Mononuclear cell (primary cell): ENCODE data around the gene FBXL16. TPM values are rescaled to one million over a fixed set of nuclear protein-coding genes. Genes with fewer than 3 reads are reported as not detected.

ENCODE experiments used
- H3K27me3 ChIP-seq: 2 replicates; pipeline ENCODE4 v1.6.0; 2011; ENCODE audit warnings: low read length, control low read depth; ENCODE audit not compliant: insufficient read depth
- H3K4me1 ChIP-seq: 2 replicates; pipeline ENCODE4 v1.5.1; 2011; ENCODE audit warnings: mild to moderate bottlenecking, low read length, control low read depth; ENCODE audit not compliant: insufficient read depth
- H3K4me3 ChIP-seq: 2 replicates; pipeline ENCODE4 v1.5.1; 2011; ENCODE audit warnings: mild to moderate bottlenecking, low read length, moderate library complexity
- H3K9me3 ChIP-seq: 2 replicates; pipeline ENCODE4 v1.5.1; 2011; ENCODE audit warnings: low read depth, mild to moderate bottlenecking, control low read depth, low read length
- total RNA-seq: library from RNA; depleted of rRNA; stranded (reverse); fragments of >200 nt; gene quantifications from one replicate; pipeline ENCODE4 v1.2.3, GENCODE V29; 2012

Gene FBXL16
- total RNA-seq, 1 donor = 1.7 TPM

DNA sequence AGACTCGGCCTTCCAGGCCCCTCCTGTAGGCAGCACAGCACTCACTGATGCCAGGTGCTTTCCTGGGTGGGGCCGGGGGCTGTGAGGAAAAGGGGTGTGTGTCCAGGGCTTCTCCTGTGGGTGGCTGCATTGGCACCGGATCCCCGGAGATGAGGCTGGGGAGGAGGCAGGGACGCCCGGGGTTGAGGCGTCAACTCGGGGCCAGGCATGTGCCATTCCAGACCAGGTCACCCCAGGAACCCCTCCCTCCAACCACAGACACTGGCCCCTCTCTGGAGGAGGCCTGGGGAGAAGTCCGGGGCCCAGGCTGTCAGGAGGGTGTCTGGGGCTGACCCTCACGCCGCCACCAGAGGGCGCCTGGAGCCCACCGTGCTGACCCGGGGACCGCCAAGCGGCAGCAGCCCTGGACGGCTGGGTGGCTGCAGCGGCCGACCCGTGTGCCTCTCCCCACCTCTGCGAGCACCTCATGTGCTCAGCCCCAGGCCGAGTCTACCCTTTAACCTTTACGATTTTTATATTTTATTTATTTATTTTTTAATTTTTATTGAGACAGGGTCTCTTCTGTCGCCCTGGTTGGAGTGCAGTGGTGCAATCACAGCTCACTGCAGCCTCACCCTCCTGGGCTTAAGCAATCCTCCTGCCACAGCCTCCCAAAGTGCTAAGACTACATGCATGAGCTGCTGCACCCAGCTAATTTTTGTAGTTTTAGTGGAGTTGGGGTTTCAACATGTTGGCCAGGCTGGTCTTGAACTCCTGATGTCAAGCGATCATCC lies 6.1 kb upstream of the FBXL16 start:
- Histone ChIP-seq H3K9me3 (no peaks in the 10 kb centered on the region), H3K4me1 (peaks cover 23% of the 10 kb centered on the region), H3K27me3 (peaks cover 21% of the 10 kb centered on the region), H3K4me3 (no peak overlapping the region)

- no peak overlapping the region for H3K4me3 ChIP-seq
- peaks cover 19% of the 10 kb centered on the region for H3K27me3 ChIP-seq
- peaks cover 20% of the 10 kb centered on the region for H3K4me1 ChIP-seq
- H3K9me3 ChIP-seq = no peaks in the 10 kb centered on the region
Observed at GRCh38 chr16:711084-711483, 5.5 kb upstream of the FBXL16 start.

- Histone ChIP-seq H3K9me3 (no peaks in the 10 kb centered on the region), H3K4me3 (no peak overlapping the region), H3K27me3 (peaks cover 17% of the 10 kb centered on the region), H3K4me1 (peaks cover 15% of the 10 kb centered on the region)
Observed at GRCh38 chr16:710500-711075, 5.0 kb upstream of the FBXL16 start.

- Histone ChIP-seq H3K4me3 (no peak overlapping the region), H3K27me3 (peaks cover 19% of the 10 kb centered on the region), H3K9me3 (no peaks in the 10 kb centered on the region), H3K4me1 (peaks cover 11% of the 10 kb centered on the region)
Observed at GRCh38 chr16:709566-710499, 4.2 kb upstream of the FBXL16 start.

- Histone ChIP-seq H3K9me3 (no peaks in the 10 kb centered on the region), H3K4me1 (peaks cover 6% of the 10 kb centered on the region), H3K27me3 (peaks cover 24% of the 10 kb centered on the region), H3K4me3 (no peak overlapping the region)
Observed at GRCh38 chr16:708959-709358, 3.4 kb upstream of the FBXL16 start.

DNA sequence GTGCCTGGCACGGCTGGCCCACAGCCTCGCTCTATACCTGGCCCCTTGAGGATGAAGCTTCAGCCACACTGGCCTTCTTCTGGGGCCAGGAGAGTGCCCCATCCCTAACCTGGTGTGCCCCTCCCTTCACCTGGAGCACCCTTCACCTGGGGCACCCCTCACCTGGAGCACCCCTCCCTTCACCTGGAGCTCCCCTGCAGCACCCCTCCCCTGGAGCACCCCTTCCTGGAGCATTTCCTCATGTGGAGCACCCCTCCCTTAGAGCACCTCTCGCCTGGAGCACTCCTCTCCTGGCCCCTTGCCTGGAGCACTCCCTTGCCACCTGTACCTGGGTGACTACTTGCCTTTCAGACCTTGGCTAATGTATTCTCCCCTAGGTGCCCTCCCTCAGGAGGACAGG lies 2.4 kb upstream of the FBXL16 start:
- Histone ChIP-seq H3K27me3 (peaks cover 28% of the 10 kb centered on the region), H3K9me3 (no peaks in the 10 kb centered on the region), H3K4me1 (peaks cover 6% of the 10 kb centered on the region), H3K4me3 (no peak overlapping the region)

- peaks cover 34% of the 10 kb centered on the region for H3K27me3 ChIP-seq
- H3K4me3 ChIP-seq = no peak overlapping the region
- peaks cover 6% of the 10 kb centered on the region for H3K4me1 ChIP-seq
- H3K9me3 ChIP-seq = no peaks in the 10 kb centered on the region
Observed at GRCh38 chr16:707062-707538, 1.5 kb upstream of the FBXL16 start.

GRCh38 chr16:706189-707061 lies 824 bp upstream of the FBXL16 start:
- Histone ChIP-seq H3K27me3 (peaks cover 35% of the 10 kb centered on the region), H3K4me1 (no peaks in the 10 kb centered on the region), H3K9me3 (no peaks in the 10 kb centered on the region), H3K4me3 (no peak overlapping the region)

DNA sequence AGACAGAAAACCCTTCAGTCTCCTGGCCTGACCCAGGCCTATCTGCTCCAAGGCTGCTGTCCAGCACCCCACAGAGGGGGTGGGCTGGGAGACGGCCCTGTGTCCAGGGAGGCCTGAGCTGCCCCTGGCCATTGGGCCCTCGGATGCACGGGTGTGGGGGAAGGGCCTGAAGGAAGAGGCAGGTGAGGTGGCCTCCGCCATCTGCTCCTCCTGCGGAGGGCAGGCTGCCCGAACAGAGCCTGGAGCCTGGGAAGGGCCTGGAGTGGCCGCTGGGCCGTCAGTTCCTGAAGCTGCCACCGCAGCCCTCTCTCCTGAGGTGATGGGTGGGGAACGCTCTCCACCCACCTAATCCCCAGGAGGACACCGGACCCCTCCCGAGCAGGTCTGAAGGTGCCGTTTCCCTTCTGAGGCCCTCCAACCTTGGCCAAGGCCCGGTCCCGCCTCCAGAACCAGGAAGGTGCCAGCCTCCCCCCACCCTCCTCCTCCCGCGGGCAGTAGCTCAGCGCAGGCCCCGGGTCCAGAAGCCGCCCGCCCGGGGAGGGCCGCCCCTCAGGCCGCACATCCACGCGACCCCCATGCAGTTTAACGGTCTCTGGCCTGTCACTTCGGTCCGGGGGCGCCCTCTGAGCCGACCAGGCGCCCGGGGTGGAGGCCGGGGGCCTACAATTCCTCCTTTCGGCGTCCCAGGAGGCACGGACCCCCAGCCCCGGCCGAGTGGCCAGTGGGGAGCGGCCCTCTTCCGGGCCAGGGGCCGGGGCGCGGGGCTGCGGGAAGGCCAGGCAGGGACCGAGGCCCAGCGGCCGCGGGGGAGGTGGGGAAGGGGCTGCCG lies 835 bp downstream of the FBXL16 start:
- H3K27me3 ChIP-seq = peaks cover 43% of the 10 kb centered on the region
- no peaks in the 10 kb centered on the region for H3K9me3 ChIP-seq
- no peak overlapping the region for H3K4me3 ChIP-seq
- peaks cover 8% of the 10 kb centered on the region for H3K4me1 ChIP-seq

- Histone ChIP-seq H3K4me3 (no peak overlapping the region), H3K27me3 (peaks cover 40% of the 10 kb centered on the region), H3K9me3 (no peaks in the 10 kb centered on the region), H3K4me1 (peaks cover 8% of the 10 kb centered on the region)
Observed at GRCh38 chr16:704047-704446, 1.6 kb downstream of the FBXL16 start.

GRCh38 chr16:703406-703805 lies 2.2 kb downstream of the FBXL16 start:
- H3K4me1 ChIP-seq = peaks cover 8% of the 10 kb centered on the region
- H3K4me3 ChIP-seq = no peak overlapping the region
- H3K27me3 ChIP-seq = peaks cover 40% of the 10 kb centered on the region
- no peaks in the 10 kb centered on the region for H3K9me3 ChIP-seq

- no peak overlapping the region for H3K4me3 ChIP-seq
- H3K4me1 ChIP-seq = peaks cover 8% of the 10 kb centered on the region
- no peaks in the 10 kb centered on the region for H3K9me3 ChIP-seq
- H3K27me3 ChIP-seq = peaks cover 35% of the 10 kb centered on the region
Observed at GRCh38 chr16:702341-702740, 3.3 kb downstream of the FBXL16 start.

- no peaks in the 10 kb centered on the region for H3K9me3 ChIP-seq
- peaks cover 12% of the 10 kb centered on the region for H3K4me1 ChIP-seq
- no peak overlapping the region for H3K4me3 ChIP-seq
- peaks cover 32% of the 10 kb centered on the region for H3K27me3 ChIP-seq
Observed at GRCh38 chr16:700684-701584, 4.7 kb downstream of the FBXL16 start.
